GM21619 (cell line): ENCODE measurements around the gene MRGPRD.

Experiments used
- ATAC-seq: cut with Tn5 transposase; IDR thresholded peaks from one replicate; pipeline ENCODE4 v1.9.1; 2021; ENCODE audit not compliant: unreplicated experiment

The MRGPRD gene

GRCh38 chr11:68933605-68934320 lies 47.0 kb downstream of the MRGPRD start:
- no peak for ATAC-seq

- no peak for ATAC-seq
Observed at GRCh38 chr11:68932933-68933577, 47.7 kb downstream of the MRGPRD start.

GRCh38 chr11:68932358-68932757 lies 48.4 kb downstream of the MRGPRD start:
- no peak for ATAC-seq

- ATAC-seq = no peak
Observed at GRCh38 chr11:68931911-68932310, 48.9 kb downstream of the MRGPRD start.

GRCh38 chr11:68930991-68931855 lies 49.6 kb downstream of the MRGPRD start:
- no peak for ATAC-seq
